HepG2 (cell line): ENCODE data around the gene PEX19.

ENCODE experiments used
- GMEB1 ChIP-seq: sonication (generic); formaldehyde crosslinking; IDR thresholded peaks from 2 replicates; pipeline ENCODE4 v1.5.1; 2020; ENCODE audit warnings: missing genetic modification reagents, mild to moderate bottlenecking, borderline replicate concordance
- RNF2 ChIP-seq: fragments of 450-650 bp; conservative IDR thresholded peaks from 2 replicates; pipeline ENCODE4 v1.6.1; 2016; ENCODE audit warnings: low read depth
- ZNF329 ChIP-seq: sonication (generic); formaldehyde crosslinking; IDR thresholded peaks from 2 replicates; pipeline ENCODE4 v1.9.0; 2021; ENCODE audit warnings: low read depth, mild to moderate bottlenecking, missing genetic modification reagents
- TF ChIP-seq, protein P1 (sequence below): IDR thresholded peaks from 2 replicates; pipeline ENCODE4 v1.6.1; 2018; ENCODE audit warnings: missing genetic modification reagents, mild to moderate bottlenecking, missing compliant biosample characterization

DNA sequence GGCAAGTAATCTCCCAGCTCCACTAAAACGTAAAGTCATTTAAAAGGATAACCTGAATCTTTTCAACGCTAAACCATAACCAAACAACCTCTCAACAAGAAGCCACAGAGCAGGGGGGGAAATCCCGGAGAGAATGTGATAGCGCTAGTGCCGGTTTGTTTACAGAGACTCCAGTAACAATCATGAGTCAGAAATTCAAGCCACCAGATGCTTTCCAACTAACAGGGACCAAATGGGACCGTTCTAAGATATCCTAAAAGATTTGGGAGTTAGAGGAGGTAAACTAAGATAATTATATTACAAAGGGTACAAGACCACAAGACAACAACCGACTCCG, 23.4 kb downstream of the PEX19 start:
- TF ChIP-seq GMEB1 (CRISPR knock-in tag) (no peak), ZNF329 (CRISPR knock-in tag) (no peak), RNF2 (no peak)
- TF ChIP-seq, protein P1, sequence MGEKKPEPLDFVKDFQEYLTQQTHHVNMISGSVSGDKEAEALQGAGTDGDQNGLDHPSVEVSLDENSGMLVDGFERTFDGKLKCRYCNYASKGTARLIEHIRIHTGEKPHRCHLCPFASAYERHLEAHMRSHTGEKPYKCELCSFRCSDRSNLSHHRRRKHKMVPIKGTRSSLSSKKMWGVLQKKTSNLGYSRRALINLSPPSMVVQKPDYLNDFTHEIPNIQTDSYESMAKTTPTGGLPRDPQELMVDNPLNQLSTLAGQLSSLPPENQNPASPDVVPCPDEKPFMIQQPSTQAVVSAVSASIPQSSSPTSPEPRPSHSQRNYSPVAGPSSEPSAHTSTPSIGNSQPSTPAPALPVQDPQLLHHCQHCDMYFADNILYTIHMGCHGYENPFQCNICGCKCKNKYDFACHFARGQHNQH = no peak
